CD4-positive, alpha-beta T cell treated with Interleukin-2 at 100 ng/mL for 4 hours (primary cell): ENCODE results near the gene WNT10A.
"Not testable (repeated sequence)": the region's sequence is repeated elsewhere in the genome, so short reads cannot be mapped to it uniquely, and the experiment has no call there.

Experiments
- DNase-seq: peaks from one replicate; pipeline ENCODE4 v3.0.0-alpha.2; 2020; ENCODE audit warnings: low spot score

The WNT10A gene

GRCh38 chr2:218893349-218894150, 12.9 kb downstream of the WNT10A start:
- no peak for DNase-seq

GRCh38 chr2:218894151-218894879, 13.7 kb downstream of the WNT10A start:
- no peak for DNase-seq

- DNase-seq, result no peak
Observed at GRCh38 chr2:218894880-218895157, 14.2 kb downstream of the WNT10A start.

- DNase-seq, result no peak
Observed at GRCh38 chr2:218895326-218895725, 14.7 kb downstream of the WNT10A start.

GRCh38 chr2:218895759-218896500, 15.3 kb downstream of the WNT10A start:
- no peak for DNase-seq

GRCh38 chr2:218896501-218897393, 16.1 kb downstream of the WNT10A start:
- DNase-seq, result peak; percentile 93

GRCh38 chr2:218897394-218898108, 16.9 kb downstream of the WNT10A start:
- no peak for DNase-seq

- DNase-seq, result peak; percentile 82
Observed at GRCh38 chr2:218898109-218898878, 17.6 kb downstream of the WNT10A start.

GRCh38 chr2:218899147-218899546, 18.5 kb downstream of the WNT10A start:
- no peak for DNase-seq

GRCh38 chr2:218902427-218902826, 21.8 kb downstream of the WNT10A start:
- DNase-seq, result no peak

- DNase-seq, result no peak
Observed at GRCh38 chr2:218904176-218904575, 23.5 kb downstream of the WNT10A start.

GRCh38 chr2:218908721-218909619, 28.3 kb downstream of the WNT10A start:
- DNase-seq, result peak; percentile 90

GRCh38 chr2:218910741-218911140, 30.1 kb downstream of the WNT10A start:
- DNase-seq, result no peak

GRCh38 chr2:218920504-218920903, 39.9 kb downstream of the WNT10A start:
- no peak for DNase-seq

- DNase-seq, result no peak
Observed at GRCh38 chr2:218924757-218925156, 44.1 kb downstream of the WNT10A start.

GRCh38 chr2:218925434-218925833, 44.8 kb downstream of the WNT10A start:
- no peak for DNase-seq

- DNase-seq, result no peak
Observed at GRCh38 chr2:218927422-218927821, 46.8 kb downstream of the WNT10A start.

GRCh38 chr2:218927876-218928275, 47.2 kb downstream of the WNT10A start:
- DNase-seq, result no peak

- not testable (repeated sequence) for DNase-seq
Observed at GRCh38 chr2:218930488-218930887, 49.8 kb downstream of the WNT10A start.
